Measurements from ENCODE around the gene HDAC4. TPM values are rescaled to one million over a fixed set of nuclear protein-coding genes. Genes with fewer than 3 reads are reported as not detected.

HDAC4 gene
- total and polyA plus RNA-seq, 2 donors = 24.4 to 29.5 TPM

DNA sequence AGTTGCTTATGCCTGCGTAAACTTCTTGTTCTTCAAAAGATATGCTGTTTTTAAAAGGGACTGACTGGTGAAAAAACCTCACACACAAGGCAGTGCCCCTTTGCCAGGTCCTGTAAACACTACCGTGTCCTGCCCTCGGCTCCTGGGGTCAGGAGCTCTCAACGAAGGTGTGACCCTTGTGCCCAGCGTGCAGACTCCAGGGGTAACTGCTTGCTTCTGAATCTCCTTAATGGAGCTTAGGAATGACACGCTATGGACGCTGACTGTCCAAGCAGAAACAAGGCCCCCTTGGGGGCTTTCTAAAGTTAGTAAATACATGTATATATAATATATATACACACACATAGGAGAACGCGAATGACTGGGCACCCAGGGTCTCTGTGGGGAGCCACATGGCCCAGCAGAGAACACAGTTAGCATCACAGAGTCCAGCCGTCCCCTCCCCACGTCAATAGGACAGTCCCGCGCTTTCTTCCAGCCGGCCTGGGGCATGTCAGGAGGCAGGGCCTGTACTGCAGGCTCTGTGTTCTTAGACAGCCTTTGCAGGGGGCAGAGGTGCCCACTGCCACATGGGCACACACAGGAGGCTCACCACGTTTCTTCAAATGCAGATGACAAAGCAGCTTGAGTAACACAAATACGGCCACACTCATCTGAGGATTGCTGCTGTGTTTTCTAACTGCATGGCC lies 96.1 kb downstream of the HDAC4 start:
- H3K36me3 ChIP-seq (ENCODE audit: insufficient read depth) = no peaks in the 10 kb centered on the region
- H3K4me1 ChIP-seq (ENCODE audit: insufficient read depth) = no peaks in the 10 kb centered on the region
- H3K27ac ChIP-seq (ENCODE audit: low read depth) = no peak overlapping the region
- H3K4me3 ChIP-seq (ENCODE audit: low read depth, low read length) = no peak overlapping the region
- WGBS = 75% methylated on average over 16 of the region's 16 CpGs
- DNase-seq (ENCODE audit: extremely low spot score) = no peak

DNA sequence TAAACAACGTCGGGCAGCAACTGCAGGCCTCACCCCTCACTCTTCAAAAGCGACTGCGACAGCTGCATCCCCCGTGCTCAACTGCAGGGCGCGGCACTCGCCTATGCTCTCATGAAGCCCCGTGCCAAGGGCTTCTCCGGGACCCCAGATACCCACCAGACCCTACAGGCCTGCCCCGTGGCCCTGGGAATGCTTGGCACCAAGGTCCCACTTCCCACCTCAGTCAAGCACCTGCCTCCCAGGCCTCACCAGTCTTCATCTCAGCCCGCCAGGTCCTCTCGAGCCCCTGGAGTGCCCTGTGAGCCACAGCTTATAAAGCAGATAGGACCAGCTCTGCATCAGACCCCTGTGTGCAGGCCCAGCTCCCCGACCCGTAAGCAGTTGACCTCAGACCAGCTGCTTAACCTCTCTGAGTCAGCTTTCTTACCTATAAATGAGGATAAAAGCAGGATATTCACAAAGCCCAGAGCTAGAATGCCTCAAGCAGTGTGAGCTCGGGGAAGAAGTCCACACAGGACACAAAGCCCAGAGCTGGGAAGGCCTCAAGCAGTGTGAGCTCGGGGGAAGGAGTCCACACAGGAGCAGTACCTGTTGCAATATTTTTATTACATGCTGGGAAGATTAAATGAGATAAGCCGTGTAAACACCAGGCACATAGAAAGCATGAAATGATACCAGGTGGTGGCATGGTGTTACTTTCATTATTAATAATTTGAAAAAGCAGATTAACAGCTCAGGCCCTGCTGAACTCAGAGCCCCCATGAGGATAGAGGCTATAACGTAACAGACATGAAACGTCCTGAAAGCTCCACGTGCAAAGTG lies 96.9 kb downstream of the HDAC4 start:
- no peaks in the 10 kb centered on the region for H3K4me1 ChIP-seq (ENCODE audit: insufficient read depth)
- no peak for DNase-seq (ENCODE audit: extremely low spot score)
- no peak overlapping the region for H3K27ac ChIP-seq (ENCODE audit: low read depth)
- WGBS = 61% methylated on average over 21 of the region's 21 CpGs
- no peak overlapping the region for H3K4me3 ChIP-seq (ENCODE audit: low read depth, low read length)
- no peaks in the 10 kb centered on the region for H3K36me3 ChIP-seq (ENCODE audit: insufficient read depth)

DNA sequence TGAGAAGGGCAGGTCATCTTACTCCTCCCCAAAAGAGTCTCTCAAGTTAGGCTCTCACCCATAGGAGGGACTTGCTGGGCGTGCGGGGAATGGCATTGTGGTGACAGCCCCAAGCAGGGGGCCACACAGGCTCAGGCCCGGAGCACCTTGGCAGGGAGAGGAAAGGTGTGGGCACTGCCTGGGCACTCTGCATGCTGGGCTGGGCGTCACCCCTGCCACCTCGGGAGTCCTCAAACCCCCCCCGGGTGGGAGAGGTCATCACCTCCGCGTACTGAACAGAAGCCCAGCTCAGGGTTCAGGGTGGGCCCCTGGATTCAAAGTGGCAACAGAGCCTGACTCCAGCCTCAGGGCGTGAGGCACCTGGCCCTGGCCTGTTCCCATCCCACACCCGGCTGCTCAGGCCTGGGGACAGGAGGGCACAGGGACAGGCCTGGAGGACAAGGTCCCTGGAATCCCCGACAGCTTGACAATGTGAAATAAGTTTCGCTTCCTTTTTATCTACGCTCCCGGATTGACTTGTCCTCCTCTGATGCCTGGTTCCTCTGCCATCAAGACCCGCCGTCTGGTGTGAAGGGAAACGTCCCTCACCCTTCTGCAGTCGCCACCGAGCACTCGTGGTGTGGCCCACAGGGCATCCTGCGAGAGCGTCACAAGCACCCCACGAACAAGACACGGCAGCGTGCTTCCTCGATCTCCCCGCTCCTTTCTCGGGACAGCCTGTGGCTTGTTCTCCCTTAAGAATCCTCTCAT lies 97.8 kb downstream of the HDAC4 start:
- Histone ChIP-seq H3K4me1 (ENCODE audit: insufficient read depth) (no peaks in the 10 kb centered on the region), H3K36me3 (ENCODE audit: insufficient read depth) (no peaks in the 10 kb centered on the region), H3K27ac (ENCODE audit: low read depth) (no peak overlapping the region), H3K4me3 (ENCODE audit: low read depth, low read length) (no peak overlapping the region)
- WGBS = 89% methylated on average over 28 of the region's 28 CpGs
- DNase-seq (ENCODE audit: extremely low spot score) = no peak

DNA sequence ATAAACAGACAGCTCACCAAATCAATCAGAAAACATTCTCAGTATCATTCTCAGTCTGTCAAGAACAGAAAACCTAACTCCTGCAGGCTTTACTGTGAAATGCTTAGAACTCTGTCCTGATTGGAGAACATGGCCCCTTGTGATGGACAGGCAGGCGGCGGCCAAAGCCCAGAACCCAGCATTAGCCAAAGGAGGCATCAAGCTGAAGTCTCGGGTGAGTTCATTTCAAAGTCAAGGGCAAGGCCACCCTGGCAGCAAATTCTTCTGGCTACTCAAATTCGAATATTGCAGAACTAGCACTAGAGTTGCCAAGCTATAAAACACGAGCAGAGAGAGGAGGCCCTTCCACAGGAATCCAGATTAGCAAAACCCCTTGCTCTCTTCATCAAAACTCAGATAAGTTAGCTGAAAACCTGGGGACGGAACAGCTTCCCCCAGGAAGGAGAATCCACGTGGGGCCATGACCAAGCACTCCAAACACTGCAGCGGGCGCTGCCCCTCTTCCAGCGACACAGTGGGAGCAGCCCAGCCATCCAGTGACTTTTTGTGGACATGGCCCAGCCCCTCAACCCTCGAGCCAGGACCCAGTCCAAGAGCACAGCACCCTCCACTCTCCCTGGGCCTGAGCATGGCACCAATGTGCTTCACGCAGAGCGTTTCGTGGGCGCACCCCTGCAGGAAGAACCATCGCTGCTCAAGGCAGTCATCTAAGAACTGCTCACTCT lies 98.6 kb downstream of the HDAC4 start:
- Histone ChIP-seq H3K36me3 (ENCODE audit: insufficient read depth) (no peaks in the 10 kb centered on the region), H3K4me1 (ENCODE audit: insufficient read depth) (no peaks in the 10 kb centered on the region), H3K27ac (ENCODE audit: low read depth) (no peak overlapping the region), H3K4me3 (ENCODE audit: low read depth, low read length) (no peak overlapping the region)
- 70% methylated on average over 16 of the region's 16 CpGs for WGBS
- DNase-seq (ENCODE audit: extremely low spot score) = no peak

DNA sequence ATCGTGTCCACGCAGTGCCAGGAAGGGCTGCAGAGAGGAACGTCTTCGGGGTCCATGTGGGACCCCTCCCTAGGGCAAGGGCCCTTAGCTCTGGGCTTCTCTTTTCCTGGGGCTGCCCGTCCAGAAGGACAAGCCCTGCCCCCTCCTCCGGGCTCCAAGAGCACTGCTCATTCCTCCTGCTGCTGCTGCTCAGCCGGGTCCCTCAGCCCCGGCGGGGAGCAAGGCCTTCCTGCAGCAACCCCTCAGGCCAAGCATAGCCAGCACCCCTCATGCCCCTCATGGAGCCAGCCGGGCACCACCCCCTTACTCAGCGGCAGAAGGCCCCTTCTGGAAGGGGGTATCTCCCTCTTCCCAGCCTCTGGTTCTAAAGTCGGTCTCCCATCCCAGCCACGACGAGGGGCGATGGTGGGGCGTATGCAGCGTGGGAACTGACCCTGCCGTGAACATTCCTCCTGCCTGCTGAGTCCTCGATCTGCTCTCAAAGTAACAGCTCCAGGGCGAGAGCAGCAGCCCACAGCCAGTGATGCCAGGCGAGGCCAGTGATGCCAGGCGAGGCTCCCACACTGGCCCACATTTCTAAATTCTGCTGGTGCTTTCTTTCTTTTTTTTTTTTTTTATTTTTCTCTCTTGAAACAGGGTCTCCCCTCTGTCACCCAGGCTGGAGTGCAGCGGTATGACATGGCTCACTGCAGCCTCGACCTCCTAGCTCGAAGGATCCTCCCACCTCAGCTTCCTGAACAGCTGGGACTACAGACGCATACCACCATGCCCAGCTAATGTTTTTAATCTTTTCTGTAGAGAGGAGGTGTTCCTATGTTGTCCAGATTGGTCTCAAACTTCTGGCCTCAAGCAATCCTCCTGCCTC lies 99.7 kb downstream of the HDAC4 start:
- DNase-seq (ENCODE audit: extremely low spot score) = no peak
- Histone ChIP-seq H3K4me1 (ENCODE audit: insufficient read depth) (no peaks in the 10 kb centered on the region), H3K27ac (ENCODE audit: low read depth) (no peak overlapping the region), H3K36me3 (ENCODE audit: insufficient read depth) (no peaks in the 10 kb centered on the region), H3K4me3 (ENCODE audit: low read depth, low read length) (no peak overlapping the region)
- 83% methylated on average over 26 of the region's 26 CpGs for WGBS

DNA sequence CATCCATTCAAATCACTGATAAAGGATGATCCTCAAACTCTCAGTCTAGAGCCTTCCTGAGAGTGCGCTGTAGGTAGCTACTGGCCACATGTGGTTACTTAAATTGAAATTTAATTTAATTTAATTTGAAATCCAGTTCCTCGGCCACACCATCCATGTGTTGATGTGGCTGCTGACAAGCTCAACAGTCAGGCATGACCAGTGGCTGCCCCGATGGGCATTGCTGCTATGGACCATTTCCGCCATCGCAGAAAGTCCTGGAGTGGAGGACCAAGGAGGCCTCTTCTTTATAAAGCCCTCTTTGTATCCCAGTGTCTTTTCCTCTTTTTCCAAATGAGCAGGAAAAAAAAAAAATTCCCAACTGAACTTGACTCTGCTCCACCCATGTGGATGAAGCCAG lies 100.6 kb downstream of the HDAC4 start:
- Histone ChIP-seq H3K4me1 (ENCODE audit: insufficient read depth) (no peaks in the 10 kb centered on the region), H3K4me3 (ENCODE audit: low read depth, low read length) (no peak overlapping the region), H3K27ac (ENCODE audit: low read depth) (no peak overlapping the region), H3K36me3 (ENCODE audit: insufficient read depth) (no peaks in the 10 kb centered on the region)
- WGBS = 93% methylated on average over 5 of the region's 5 CpGs
- DNase-seq (ENCODE audit: extremely low spot score) = no peak

DNA sequence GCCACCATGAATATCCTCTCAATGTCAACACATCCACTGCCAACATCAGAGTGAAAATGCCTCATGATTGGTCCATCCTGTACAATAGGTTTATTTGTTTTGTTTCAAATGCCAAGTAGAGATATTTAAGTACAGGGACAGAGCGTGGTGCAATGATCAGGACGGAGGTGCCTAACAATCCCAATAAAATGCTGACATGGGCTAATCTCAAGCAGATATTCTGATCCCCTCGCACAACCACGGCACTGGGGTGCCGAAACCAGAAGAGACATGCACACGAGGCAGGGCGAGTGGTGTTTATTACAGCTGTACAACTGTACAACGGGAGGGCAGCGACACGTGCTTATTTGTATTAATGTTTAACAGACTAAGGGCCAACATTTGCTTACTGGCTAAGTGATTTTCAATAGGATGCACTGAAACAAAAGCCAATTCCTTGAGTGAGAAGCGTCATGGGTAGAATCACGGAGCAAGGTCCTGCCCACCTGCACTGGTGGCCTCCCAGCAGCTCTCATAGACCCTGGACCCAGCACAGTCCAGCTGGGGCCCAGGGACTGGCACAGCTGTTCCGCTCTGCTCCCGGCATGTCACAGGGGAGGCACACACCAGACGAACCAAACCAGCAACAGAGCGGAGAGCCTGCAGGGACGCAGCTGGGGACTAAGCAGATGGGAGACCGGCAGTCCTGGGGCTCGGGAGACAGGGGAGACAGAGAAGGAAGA lies 101.4 kb downstream of the HDAC4 start:
- Histone ChIP-seq H3K36me3 (ENCODE audit: insufficient read depth) (no peaks in the 10 kb centered on the region), H3K4me1 (ENCODE audit: insufficient read depth) (no peaks in the 10 kb centered on the region), H3K27ac (ENCODE audit: low read depth) (no peak overlapping the region), H3K4me3 (ENCODE audit: low read depth, low read length) (no peak overlapping the region)
- DNase-seq (ENCODE audit: extremely low spot score) = no peak
- 91% methylated on average over 19 of the region's 19 CpGs for WGBS

DNA sequence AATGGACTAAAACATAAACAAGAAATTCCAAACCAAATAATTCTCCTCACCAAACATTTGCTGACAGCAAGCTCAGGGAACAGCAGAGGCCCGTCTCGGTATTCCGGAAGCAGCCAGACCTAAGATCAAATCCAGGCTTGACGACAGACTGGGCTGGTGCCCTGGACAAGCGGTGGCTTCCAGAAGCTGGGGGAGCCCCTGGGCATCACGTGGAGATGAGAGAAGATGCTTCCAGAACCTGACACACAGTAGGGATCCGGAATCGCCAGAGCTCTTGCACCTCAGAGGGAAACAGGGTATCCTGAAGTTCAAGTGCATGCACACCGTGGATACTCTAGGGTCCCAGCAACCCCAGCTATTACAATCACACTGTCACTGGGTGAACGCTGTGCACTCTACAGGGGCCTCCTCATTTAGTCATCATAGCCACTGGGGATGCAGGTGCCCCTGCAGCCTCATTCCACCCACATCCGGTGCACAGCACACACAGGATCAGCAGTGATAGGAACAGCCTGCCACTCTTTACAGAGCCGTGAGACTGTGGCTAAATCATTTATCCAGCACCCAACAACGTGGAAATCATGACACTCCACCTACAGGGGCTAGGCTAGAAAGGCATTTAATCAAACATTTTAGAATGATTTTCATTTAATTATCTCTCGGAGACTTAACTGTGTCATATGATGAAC lies 102.6 kb downstream of the HDAC4 start:
- Histone ChIP-seq H3K27ac (ENCODE audit: low read depth) (no peak overlapping the region), H3K36me3 (ENCODE audit: insufficient read depth) (no peaks in the 10 kb centered on the region), H3K4me3 (ENCODE audit: low read depth, low read length) (no peak overlapping the region), H3K4me1 (ENCODE audit: insufficient read depth) (no peaks in the 10 kb centered on the region)
- WGBS = 62% methylated on average over 14 of the region's 14 CpGs
- DNase-seq (ENCODE audit: extremely low spot score) = no peak

DNA sequence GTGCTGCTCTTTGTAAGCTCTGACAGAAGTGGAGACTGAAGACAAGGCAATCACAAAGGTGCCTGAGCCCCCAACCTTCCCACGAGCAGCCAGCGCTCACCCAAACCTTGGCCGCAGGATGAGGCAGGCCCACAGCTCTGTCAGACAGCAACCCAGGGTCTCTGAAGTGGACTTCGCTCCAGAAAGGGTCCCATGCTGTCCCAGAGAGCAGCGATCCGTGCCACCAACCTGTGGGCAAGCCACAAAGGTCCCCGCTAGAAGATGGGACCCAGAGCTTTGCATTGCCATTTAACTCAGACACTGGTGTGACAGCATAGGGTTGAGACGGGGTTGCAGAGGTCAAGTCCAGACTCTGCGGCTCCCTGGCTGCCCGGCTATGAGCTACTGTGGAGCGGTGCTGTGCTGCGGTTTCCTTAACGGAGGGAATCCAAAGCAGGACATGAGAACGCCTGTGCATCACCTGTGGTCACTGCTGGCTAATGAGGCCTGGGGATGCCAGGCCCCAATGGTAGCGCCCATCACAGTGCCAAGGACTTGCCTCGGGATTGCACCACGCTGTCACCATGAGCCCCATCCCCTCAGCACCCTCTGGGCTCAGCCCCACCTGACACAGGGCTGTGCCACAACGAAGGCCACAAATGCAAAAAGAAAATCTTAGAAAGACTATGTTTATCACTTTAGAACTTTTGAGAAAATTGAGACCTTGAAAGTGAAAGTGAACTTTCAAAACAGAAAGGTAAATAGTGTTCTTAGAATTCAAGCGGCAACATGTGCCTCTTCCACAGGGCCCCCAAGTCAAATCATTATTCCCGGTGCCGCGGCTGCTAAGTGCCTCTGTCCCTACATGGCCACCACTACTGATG lies 103.4 kb downstream of the HDAC4 start:
- no peak overlapping the region for H3K27ac ChIP-seq (ENCODE audit: low read depth)
- no peak overlapping the region for H3K4me3 ChIP-seq (ENCODE audit: low read depth, low read length)
- DNase-seq (ENCODE audit: extremely low spot score) = no peak
- H3K4me1 ChIP-seq (ENCODE audit: insufficient read depth) = no peaks in the 10 kb centered on the region
- no peaks in the 10 kb centered on the region for H3K36me3 ChIP-seq (ENCODE audit: insufficient read depth)
- 89% methylated on average over 22 of the region's 22 CpGs for WGBS

DNA sequence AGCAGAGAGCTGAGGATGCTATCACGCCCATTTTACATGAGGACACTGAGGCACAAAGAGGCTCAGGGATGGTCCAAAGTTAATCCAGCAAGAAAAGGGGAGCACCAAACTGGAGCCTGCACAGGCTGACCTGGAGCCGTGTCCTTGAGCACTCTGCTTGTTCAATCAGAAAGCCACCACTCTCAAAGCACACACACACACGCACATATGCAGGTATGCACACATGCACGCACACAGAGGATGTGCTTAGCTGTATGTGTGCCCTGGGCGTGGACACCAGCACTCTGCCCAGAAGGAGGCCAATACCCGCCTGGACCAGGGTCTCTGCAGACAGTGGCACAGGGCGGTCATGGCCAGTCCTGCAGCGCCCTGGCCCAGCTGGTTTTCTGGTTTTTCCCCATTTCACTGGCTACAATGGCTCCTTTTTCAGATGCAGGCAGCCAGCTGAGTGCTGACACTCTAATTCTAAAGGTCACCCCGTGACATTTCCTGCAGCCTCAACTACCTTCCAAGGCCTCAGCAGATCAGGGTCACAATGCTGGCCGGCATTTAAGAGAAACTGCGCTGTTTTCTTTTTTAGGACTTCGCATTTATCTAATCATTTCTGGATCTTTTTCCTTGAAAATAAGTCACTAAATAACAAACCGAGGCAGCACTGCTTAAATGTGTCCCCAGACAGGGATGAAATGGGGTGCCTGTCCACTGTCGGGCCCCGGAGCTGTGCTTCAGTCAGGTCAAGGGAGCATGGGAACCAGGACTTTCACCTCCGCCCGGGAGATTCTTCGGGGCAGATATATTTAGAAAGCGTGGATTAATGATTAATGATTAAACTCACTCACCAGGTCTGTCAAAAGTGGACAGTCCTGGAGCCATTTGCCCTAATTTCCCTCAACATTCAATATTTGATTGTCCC lies 104.5 kb downstream of the HDAC4 start:
- WGBS = 83% methylated on average over 19 of the region's 19 CpGs
- DNase-seq (ENCODE audit: extremely low spot score) = no peak
- Histone ChIP-seq H3K36me3 (ENCODE audit: insufficient read depth) (no peaks in the 10 kb centered on the region), H3K27ac (ENCODE audit: low read depth) (no peak overlapping the region), H3K4me1 (ENCODE audit: insufficient read depth) (no peaks in the 10 kb centered on the region), H3K4me3 (ENCODE audit: low read depth, low read length) (no peak overlapping the region)

Data from urinary bladder (tissue), 4 donors.